ENCODE data around the gene TGFB1I1. TPM values are rescaled to one million over a fixed set of nuclear protein-coding genes. Genes with fewer than 3 reads are reported as not detected.
"Not testable (repeated sequence)": the region's sequence is repeated elsewhere in the genome, so short reads cannot be mapped to it uniquely, and the experiment has no call there.

TGFB1I1 gene
- total RNA-seq, 2 donors from 2014 or later = 7.5 to 10.0 TPM

GRCh38 chr16:31435341-31436220, 36.4 kb upstream of the TGFB1I1 start:
- Histone ChIP-seq H3K4me3 (ENCODE audit: low read length) (no peak overlapping the region), H3K9ac (ENCODE audit: extremely low read depth, low read length, poor library complexity, severe bottlenecking) (no peak overlapping the region), H3K27ac (ENCODE audit: low read depth, low read length) (no peak overlapping the region), H3K36me3 (ENCODE audit: control insufficient read depth, insufficient read depth, low read length) (no peaks in the 10 kb centered on the region), H3K4me1 (ENCODE audit: control insufficient read depth, insufficient read depth, low read length) (peaks cover 2% of the 10 kb centered on the region), H3K9me3 (ENCODE audit: control insufficient read depth, low read length) (no peaks in the 10 kb centered on the region), H3K27me3 (ENCODE audit: control insufficient read depth, insufficient read depth, low read length, poor library complexity, severe bottlenecking) (no peaks in the 10 kb centered on the region)
- H3K27me3 Mint-ChIP-seq (ENCODE audit: insufficient read depth) = peaks cover 15% of the 10 kb centered on the region
- 92 to 94% methylated on average over 31 to 46 of the region's 47 CpGs for whole genome bisulfite sequencing, 2 experiments (ENCODE audit: insufficient coverage in 1 of 2, insufficient read length in 1 of 2)
- peaks cover 5% of the 10 kb centered on the region for H3K4me1 Mint-ChIP-seq
- no peak for TF ChIP-seq CTCF (conservative IDR thresholded peaks at IDR 0.05)
- H3K36me3 Mint-ChIP-seq (ENCODE audit: low read depth) = no peaks in the 10 kb centered on the region
- H3K4me3 Mint-ChIP-seq = no peak overlapping the region
- no peak overlapping the region for H3K27ac Mint-ChIP-seq
- DNase-seq = no peak
- H3K9me3 Mint-ChIP-seq = no peaks in the 10 kb centered on the region

GRCh38 chr16:31436221-31437045, 35.5 kb upstream of the TGFB1I1 start:
- no peak overlapping the region for H3K4me3 Mint-ChIP-seq
- peak; percentile 53 for DNase-seq
- Histone ChIP-seq H3K9me3 (ENCODE audit: control insufficient read depth, low read length) (no peaks in the 10 kb centered on the region), H3K9ac (ENCODE audit: extremely low read depth, low read length, poor library complexity, severe bottlenecking) (no peak overlapping the region), H3K4me1 (ENCODE audit: control insufficient read depth, insufficient read depth, low read length) (no peaks in the 10 kb centered on the region), H3K27ac (ENCODE audit: low read depth, low read length) (no peak overlapping the region), H3K27me3 (ENCODE audit: control insufficient read depth, insufficient read depth, low read length, poor library complexity, severe bottlenecking) (no peaks in the 10 kb centered on the region), H3K36me3 (ENCODE audit: control insufficient read depth, insufficient read depth, low read length) (no peaks in the 10 kb centered on the region), H3K4me3 (ENCODE audit: low read length) (no peak overlapping the region)
- TF ChIP-seq CTCF (conservative IDR thresholded peaks at IDR 0.05) = no peak
- peaks cover 5% of the 10 kb centered on the region for H3K4me1 Mint-ChIP-seq
- H3K9me3 Mint-ChIP-seq = no peaks in the 10 kb centered on the region
- H3K27me3 Mint-ChIP-seq (ENCODE audit: insufficient read depth) = peaks cover 12% of the 10 kb centered on the region
- 93 to 94% methylated on average over 35 to 44 of the region's 44 CpGs for WGBS, 2 experiments (ENCODE audit: insufficient coverage in 1 of 2, insufficient read length in 1 of 2)
- H3K36me3 Mint-ChIP-seq (ENCODE audit: low read depth) = no peaks in the 10 kb centered on the region
- H3K27ac Mint-ChIP-seq = no peak overlapping the region

GRCh38 chr16:31438414-31438813, 33.5 kb upstream of the TGFB1I1 start:
- peaks cover 5% of the 10 kb centered on the region for H3K4me1 Mint-ChIP-seq
- Histone ChIP-seq H3K4me1 (ENCODE audit: control insufficient read depth, insufficient read depth, low read length) (no peaks in the 10 kb centered on the region), H3K9me3 (ENCODE audit: control insufficient read depth, low read length) (no peaks in the 10 kb centered on the region), H3K36me3 (ENCODE audit: control insufficient read depth, insufficient read depth, low read length) (no peaks in the 10 kb centered on the region), H3K27ac (ENCODE audit: low read depth, low read length) (no peak overlapping the region), H3K9ac (ENCODE audit: extremely low read depth, low read length, poor library complexity, severe bottlenecking) (no peak overlapping the region), H3K4me3 (ENCODE audit: low read length) (no peak overlapping the region), H3K27me3 (ENCODE audit: control insufficient read depth, insufficient read depth, low read length, poor library complexity, severe bottlenecking) (no peaks in the 10 kb centered on the region)
- no peak overlapping the region for H3K4me3 Mint-ChIP-seq
- peaks cover 17% of the 10 kb centered on the region for H3K27me3 Mint-ChIP-seq (ENCODE audit: insufficient read depth)
- no peak for TF ChIP-seq CTCF (conservative IDR thresholded peaks at IDR 0.05)
- 26 to 52% methylated on average over 2 of the region's 2 CpGs for WGBS, 2 experiments (ENCODE audit: insufficient coverage in 1 of 2, insufficient read length in 1 of 2)
- DNase-seq = peak; percentile 63
- H3K27ac Mint-ChIP-seq = no peak overlapping the region
- no peaks in the 10 kb centered on the region for H3K9me3 Mint-ChIP-seq
- H3K36me3 Mint-ChIP-seq (ENCODE audit: low read depth) = no peaks in the 10 kb centered on the region

GRCh38 chr16:31439023-31439422, 32.9 kb upstream of the TGFB1I1 start:
- H3K9me3 Mint-ChIP-seq; H3K36me3 Mint-ChIP-seq (ENCODE audit: low read depth); H3K27ac ChIP-seq (ENCODE audit: low read depth, low read length): not testable (repeated sequence)

More at GRCh38 chr16:31439023-31439422, 32.9 kb upstream of the TGFB1I1 start:
- H3K4me3 Mint-ChIP-seq; H3K27ac Mint-ChIP-seq; H3K9ac ChIP-seq (ENCODE audit: extremely low read depth, low read length, poor library complexity, severe bottlenecking); DNase-seq; H3K4me3 ChIP-seq (ENCODE audit: low read length); H3K9me3 ChIP-seq (ENCODE audit: control insufficient read depth, low read length); H3K4me1 Mint-ChIP-seq; H3K4me1 ChIP-seq (ENCODE audit: control insufficient read depth, insufficient read depth, low read length); H3K27me3 ChIP-seq (ENCODE audit: control insufficient read depth, insufficient read depth, low read length, poor library complexity, severe bottlenecking); H3K36me3 ChIP-seq (ENCODE audit: control insufficient read depth, insufficient read depth, low read length): not testable (repeated sequence)
- H3K27me3 Mint-ChIP-seq (ENCODE audit: insufficient read depth) = peaks cover 15% of the 10 kb centered on the region
- 86 to 93% methylated on average over 2 of the region's 4 CpGs for WGBS, 2 experiments (ENCODE audit: insufficient coverage in 1 of 2, insufficient read length in 1 of 2)
